Measurements from ENCODE around the gene TXNDC11.

The TXNDC11 gene

DNA sequence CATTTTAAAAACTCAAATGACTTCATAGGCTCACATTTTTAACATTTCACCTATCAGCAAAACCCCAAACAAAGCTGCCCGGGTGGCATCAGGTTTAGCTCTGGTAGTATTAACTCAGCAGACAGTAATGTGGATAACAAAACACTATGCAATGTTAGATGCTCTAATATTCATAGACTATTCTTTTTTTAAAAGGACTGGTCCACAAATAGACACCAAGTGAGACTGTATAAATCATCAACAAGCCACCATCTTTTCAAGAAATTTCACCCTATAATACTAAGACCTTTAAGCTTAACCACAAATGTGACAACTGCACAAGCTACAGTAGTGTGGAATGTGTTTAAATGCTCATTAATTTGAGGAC, 54.2 kb downstream of the TXNDC11 start:
- Histone ChIP-seq H3K9me3 (ENCODE audit: insufficient read depth, low read length) (no peaks in the 10 kb centered on the region), H3K4me1 (ENCODE audit: insufficient read depth, insufficient read length) (no peaks in the 10 kb centered on the region), H3K4me3 (ENCODE audit: insufficient read length, low read depth) (no peak overlapping the region), H3K36me3 (ENCODE audit: insufficient read depth, insufficient read length, low read length) (peaks cover 72% of the 10 kb centered on the region), H3K27me3 (ENCODE audit: insufficient read depth, insufficient read length) (no peaks in the 10 kb centered on the region), H3K9ac (ENCODE audit: insufficient read length, low read depth) (no peak overlapping the region)
- TF ChIP-seq YY1 (IDR thresholded peaks at IDR 0.05; ENCODE audit: insufficient read depth, insufficient read length) (no peak), SUZ12 (IDR thresholded peaks at IDR 0.05; ENCODE audit: extremely low read depth, insufficient read depth, insufficient read length) (no peak), ZNF274 (IDR thresholded peaks at IDR 0.05; ENCODE audit: low read depth, low read length) (no peak)
- no peak for DNase-seq (ENCODE audit: low read depth, low spot score)

DNA sequence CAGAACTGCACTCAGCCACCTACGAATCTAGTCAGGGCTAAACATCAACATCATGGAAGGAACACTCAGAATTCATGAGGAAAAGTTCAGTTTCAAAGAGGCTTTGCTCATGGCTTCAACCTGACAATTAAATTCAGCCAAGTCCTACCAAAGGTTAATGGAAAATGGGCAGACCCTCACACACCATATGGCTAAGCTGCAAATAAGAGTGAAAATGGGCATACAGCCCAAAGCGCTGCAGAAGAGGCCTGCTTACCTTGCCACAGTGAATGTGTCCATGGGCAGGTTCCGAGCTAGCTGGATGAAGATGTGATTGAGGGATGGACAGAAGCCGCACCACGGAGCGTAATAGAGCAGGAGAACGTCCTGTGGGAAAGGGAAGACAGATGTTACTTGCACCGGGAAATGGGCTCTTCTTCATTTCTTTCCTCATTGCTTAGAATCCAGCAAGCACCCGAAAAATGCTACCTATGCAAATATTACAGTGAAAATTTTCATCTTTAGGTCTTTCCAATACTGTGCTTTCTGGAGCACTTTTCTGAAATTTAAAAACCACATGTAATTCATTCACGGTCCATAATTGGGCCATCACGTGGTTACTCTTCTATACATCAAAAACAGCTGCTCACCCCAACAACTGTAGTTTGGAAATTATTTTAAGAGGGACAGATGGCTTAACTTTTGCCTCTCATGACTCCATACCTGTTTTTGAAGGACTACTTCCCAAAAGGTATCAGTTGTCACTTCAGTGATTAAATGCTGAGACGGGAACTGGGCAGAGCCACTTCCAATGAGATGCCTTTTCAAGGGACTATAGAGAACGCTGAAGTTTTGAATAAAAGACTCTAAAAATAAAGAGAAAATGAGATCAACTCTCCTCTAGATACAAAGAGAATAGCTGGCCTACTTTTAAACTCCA, 54.8 kb downstream of the TXNDC11 start:
- H3K27me3 ChIP-seq (ENCODE audit: insufficient read depth, insufficient read length), result no peaks in the 10 kb centered on the region
- H3K9ac ChIP-seq (ENCODE audit: insufficient read length, low read depth), result no peak overlapping the region
- TF ChIP-seq YY1 (IDR thresholded peaks at IDR 0.05; ENCODE audit: insufficient read depth, insufficient read length), result no peak
- no peak for TF ChIP-seq SUZ12 (IDR thresholded peaks at IDR 0.05; ENCODE audit: extremely low read depth, insufficient read depth, insufficient read length)
- TF ChIP-seq ZNF274 (IDR thresholded peaks at IDR 0.05; ENCODE audit: low read depth, low read length), result no peak
- no peaks in the 10 kb centered on the region for H3K4me1 ChIP-seq (ENCODE audit: insufficient read depth, insufficient read length)
- H3K36me3 ChIP-seq (ENCODE audit: insufficient read depth, insufficient read length, low read length), result peaks cover 73% of the 10 kb centered on the region
- H3K9me3 ChIP-seq (ENCODE audit: insufficient read depth, low read length), result no peaks in the 10 kb centered on the region
- DNase-seq (ENCODE audit: low read depth, low spot score), result no peak
- no peak overlapping the region for H3K4me3 ChIP-seq (ENCODE audit: insufficient read length, low read depth)

DNA sequence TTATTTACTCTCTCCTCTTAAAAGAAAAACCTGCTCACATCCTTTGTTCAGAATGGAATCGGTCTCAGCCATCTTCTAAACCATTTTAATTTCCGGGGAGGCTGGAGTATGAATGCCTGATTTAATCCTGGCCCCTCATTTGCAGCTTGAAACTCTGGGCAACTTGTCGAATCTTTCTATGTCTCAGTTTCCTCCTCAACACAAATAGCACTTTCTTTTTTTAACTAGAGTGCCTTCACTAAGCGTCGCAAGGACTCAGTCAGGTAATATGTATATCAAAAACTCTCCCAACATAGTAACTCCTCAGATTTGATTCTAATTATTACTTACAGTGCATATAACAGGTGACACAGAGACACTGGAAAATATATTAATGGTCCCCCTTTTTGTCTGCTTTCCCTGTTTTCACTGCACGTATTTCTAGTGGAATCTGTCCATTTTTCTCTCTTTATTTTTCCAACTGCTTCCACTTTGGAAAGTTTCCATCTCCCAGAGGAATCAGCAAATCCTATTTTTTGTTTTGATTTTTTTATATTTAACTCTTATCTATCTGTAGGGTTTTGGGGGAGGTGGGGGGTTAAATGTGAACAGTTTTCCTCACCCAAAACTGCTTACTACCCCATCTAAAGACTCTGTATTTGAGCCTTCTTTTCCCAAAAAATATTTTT, 55.8 kb downstream of the TXNDC11 start:
- no peak overlapping the region for H3K9ac ChIP-seq (ENCODE audit: insufficient read length, low read depth)

DNA sequence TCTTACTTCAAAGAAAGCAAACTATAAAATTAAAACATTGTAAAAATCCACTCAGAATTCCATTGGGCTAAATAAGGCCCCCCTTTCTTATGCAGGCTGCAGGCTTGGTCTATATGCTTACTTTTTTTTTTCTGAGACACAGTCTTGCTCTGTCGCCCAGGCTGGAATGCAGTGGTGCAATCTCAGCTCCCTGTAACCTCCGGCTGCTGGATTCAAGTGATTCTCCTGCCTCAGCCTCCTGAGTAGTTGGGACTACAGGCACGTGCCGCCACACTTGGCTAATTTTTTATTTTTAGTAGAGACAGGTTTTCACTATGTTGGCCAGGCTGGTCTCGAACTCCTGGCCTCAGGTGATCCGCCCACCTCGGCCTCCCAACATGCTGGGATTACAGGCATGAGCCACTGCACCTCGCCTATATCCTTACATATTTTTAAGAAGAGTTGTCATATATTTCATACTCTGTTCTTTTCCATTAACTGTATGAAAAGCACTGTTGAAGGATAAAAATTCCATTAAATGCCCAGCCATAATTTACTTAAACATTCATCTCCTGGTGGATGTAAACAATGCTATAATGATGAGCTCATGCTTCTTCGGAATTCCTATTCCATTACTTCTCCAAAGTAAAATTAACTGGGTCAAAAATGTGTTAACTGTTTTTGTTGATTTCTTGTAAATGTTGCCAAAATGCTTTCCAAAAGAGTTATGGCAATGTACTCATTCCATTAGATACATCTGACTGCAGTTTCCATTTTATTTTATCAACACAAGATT, 56.6 kb downstream of the TXNDC11 start:
- H3K9ac ChIP-seq (ENCODE audit: insufficient read length, low read depth), result no peak overlapping the region
- no peaks in the 10 kb centered on the region for H3K9me3 ChIP-seq (ENCODE audit: insufficient read depth, low read length)
- H3K36me3 ChIP-seq (ENCODE audit: insufficient read depth, insufficient read length, low read length), result peaks cover 70% of the 10 kb centered on the region
- H3K27me3 ChIP-seq (ENCODE audit: insufficient read depth, insufficient read length), result no peaks in the 10 kb centered on the region
- no peak for TF ChIP-seq ZNF274 (IDR thresholded peaks at IDR 0.05; ENCODE audit: low read depth, low read length)
- no peak for TF ChIP-seq YY1 (IDR thresholded peaks at IDR 0.05; ENCODE audit: insufficient read depth, insufficient read length)
- TF ChIP-seq SUZ12 (IDR thresholded peaks at IDR 0.05; ENCODE audit: extremely low read depth, insufficient read depth, insufficient read length), result no peak
- H3K4me1 ChIP-seq (ENCODE audit: insufficient read depth, insufficient read length), result no peaks in the 10 kb centered on the region
- no peak for DNase-seq (ENCODE audit: low read depth, low spot score)
- H3K4me3 ChIP-seq (ENCODE audit: insufficient read length, low read depth), result no peak overlapping the region

More for the DNA sequence above, 55.8 kb downstream of the TXNDC11 start:
- DNase-seq (ENCODE audit: low read depth, low spot score), result no peak
- H3K4me3 ChIP-seq (ENCODE audit: insufficient read length, low read depth), result no peak overlapping the region
- H3K27me3 ChIP-seq (ENCODE audit: insufficient read depth, insufficient read length), result no peaks in the 10 kb centered on the region
- no peaks in the 10 kb centered on the region for H3K4me1 ChIP-seq (ENCODE audit: insufficient read depth, insufficient read length)
- H3K9me3 ChIP-seq (ENCODE audit: insufficient read depth, low read length), result no peaks in the 10 kb centered on the region
- TF ChIP-seq ZNF274 (IDR thresholded peaks at IDR 0.05; ENCODE audit: low read depth, low read length) (no peak), YY1 (IDR thresholded peaks at IDR 0.05; ENCODE audit: insufficient read depth, insufficient read length) (no peak), SUZ12 (IDR thresholded peaks at IDR 0.05; ENCODE audit: extremely low read depth, insufficient read depth, insufficient read length) (no peak)
- peaks cover 72% of the 10 kb centered on the region for H3K36me3 ChIP-seq (ENCODE audit: insufficient read depth, insufficient read length, low read length)

DNA sequence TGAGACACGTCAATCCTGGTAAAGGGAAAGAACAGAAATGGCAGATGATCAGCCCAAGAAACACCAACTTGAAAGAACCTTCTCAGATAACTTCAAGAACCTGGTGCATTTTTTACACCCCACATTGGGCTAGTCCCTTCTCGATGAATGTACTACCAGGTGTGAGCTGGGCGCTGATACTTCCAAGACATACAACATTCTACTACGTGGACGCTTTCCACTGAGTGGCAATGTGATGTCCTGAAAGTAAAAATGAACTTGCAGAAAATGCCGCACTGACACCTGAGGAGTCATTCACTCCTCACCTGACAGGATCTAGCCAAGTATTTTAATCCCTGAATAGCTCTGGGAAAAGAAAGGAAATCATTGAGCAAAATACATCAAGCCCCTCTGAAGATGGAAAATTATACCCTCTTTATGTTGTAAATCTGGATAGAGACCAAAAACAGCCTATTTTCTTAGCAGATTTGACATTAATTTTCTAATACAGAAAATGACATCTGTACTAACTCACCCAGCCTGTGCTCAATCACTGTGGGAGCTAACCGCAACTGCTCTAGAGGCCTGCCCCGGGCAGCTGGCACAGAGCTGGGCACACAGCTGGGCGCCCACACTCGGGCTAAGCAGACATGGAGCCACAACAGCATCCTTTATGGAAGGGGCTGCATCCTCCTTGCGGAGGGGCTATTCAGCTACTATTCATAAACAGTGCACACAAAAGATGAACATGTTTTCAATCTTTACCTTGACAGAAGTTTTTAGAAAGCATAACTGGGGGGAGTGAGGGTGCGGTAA, 58.2 kb downstream of the TXNDC11 start:
- H3K4me3 ChIP-seq (ENCODE audit: insufficient read length, low read depth), result no peak overlapping the region
- H3K9me3 ChIP-seq (ENCODE audit: insufficient read depth, low read length), result no peaks in the 10 kb centered on the region
- H3K9ac ChIP-seq (ENCODE audit: insufficient read length, low read depth), result no peak overlapping the region
- DNase-seq (ENCODE audit: low read depth, low spot score), result no peak
- no peaks in the 10 kb centered on the region for H3K4me1 ChIP-seq (ENCODE audit: insufficient read depth, insufficient read length)
- H3K27me3 ChIP-seq (ENCODE audit: insufficient read depth, insufficient read length), result no peaks in the 10 kb centered on the region
- TF ChIP-seq YY1 (IDR thresholded peaks at IDR 0.05; ENCODE audit: insufficient read depth, insufficient read length) (no peak), SUZ12 (IDR thresholded peaks at IDR 0.05; ENCODE audit: extremely low read depth, insufficient read depth, insufficient read length) (no peak), ZNF274 (IDR thresholded peaks at IDR 0.05; ENCODE audit: low read depth, low read length) (no peak)
- H3K36me3 ChIP-seq (ENCODE audit: insufficient read depth, insufficient read length, low read length), result peaks cover 79% of the 10 kb centered on the region

DNA sequence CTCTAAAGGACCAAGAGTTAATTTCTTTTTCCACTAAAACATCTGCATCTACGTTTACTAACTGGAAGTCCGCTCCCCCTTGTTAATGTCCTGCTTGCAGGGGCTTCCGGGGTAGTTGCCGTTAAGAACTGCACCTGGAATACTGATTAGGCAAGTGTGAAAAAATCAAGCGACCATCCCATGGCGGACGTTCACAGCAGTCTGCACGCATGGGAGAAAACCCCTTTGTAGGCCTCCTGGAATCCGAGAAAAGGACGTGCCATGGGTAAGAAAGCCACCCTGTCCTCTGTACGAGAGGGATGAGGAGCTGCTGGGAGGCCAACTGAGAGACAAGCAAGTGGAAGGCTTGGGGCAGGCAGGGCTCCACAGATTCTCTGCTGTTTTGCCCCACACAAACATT, 59.5 kb downstream of the TXNDC11 start:
- TF ChIP-seq YY1 (IDR thresholded peaks at IDR 0.05; ENCODE audit: insufficient read depth, insufficient read length) (no peak), ZNF274 (IDR thresholded peaks at IDR 0.05; ENCODE audit: low read depth, low read length) (no peak), SUZ12 (IDR thresholded peaks at IDR 0.05; ENCODE audit: extremely low read depth, insufficient read depth, insufficient read length) (no peak)
- H3K27me3 ChIP-seq (ENCODE audit: insufficient read depth, insufficient read length), result no peaks in the 10 kb centered on the region
- H3K9ac ChIP-seq (ENCODE audit: insufficient read length, low read depth), result no peak overlapping the region
- no peaks in the 10 kb centered on the region for H3K9me3 ChIP-seq (ENCODE audit: insufficient read depth, low read length)
- DNase-seq (ENCODE audit: low read depth, low spot score), result no peak
- H3K36me3 ChIP-seq (ENCODE audit: insufficient read depth, insufficient read length, low read length), result peaks cover 82% of the 10 kb centered on the region
- peaks cover 1% of the 10 kb centered on the region for H3K4me1 ChIP-seq (ENCODE audit: insufficient read depth, insufficient read length)
- no peak overlapping the region for H3K4me3 ChIP-seq (ENCODE audit: insufficient read length, low read depth)
